ENCODE data around the gene RNU5D-1.

RNU5D-1 gene

DNA sequence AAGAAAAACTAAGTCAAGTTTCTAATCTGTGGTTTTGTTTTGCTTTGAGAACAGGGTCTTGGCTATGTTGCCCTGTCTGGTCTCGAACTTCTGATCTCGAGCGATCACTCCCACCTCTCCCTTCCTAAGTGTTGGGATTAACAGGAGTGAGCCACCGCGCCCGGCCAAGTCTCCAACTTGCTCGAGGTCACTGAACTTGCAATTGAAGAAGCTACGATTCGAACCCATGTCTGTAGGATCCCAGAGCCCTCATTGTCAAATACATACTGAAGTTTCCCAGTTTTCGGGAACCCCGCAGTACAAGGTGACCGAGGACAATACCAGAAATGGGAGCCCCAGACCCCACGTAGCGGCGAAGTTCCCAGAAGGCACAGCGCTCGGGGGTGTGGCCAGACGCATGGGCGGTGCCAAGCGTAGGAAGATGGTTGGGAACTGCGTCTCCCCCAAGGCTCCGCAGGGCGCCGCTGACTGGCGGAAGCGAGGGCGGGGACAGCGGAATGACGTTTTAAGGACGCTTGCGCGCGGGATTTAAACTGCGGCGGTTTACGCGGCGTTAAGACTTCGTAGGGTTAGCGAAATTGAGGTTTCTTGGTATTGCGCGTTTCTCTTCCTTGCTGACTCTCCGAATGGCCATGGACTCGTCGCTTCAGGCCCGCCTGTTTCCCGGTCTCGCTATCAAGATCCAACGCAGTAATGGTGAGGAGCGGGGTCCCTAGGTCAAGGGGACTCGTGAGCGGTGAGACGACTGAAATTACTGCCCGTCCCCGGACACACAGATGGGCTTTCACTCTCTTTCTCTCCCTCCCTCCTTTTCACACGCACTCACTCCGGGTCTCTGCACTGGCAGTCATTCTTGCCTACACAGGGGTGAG, 8.6 kb upstream of the RNU5D-1 start, which contains the start of gene KIF2C:
Gene KIF2C, plus strand, starts transcription at position 531 of the 872 bp plus-strand sequence. Its CDS starts 96 bp downstream, at position 627.
- ChIA-PET CTCF (interaction anchor here (3.4 kb wide), 1 partner anchor 8 kb away, joined by 19 read pairs; the partner anchor contains the start of gene RNU5D-1), POLR2A (interaction anchor here (0.5 to 2.3 kb wide), 5 partner anchors 9 to 65 kb away, joined by 3 to 15 read pairs (median 4); partner anchors contain the start of genes RNU5D-1 and RPS8)
- Histone ChIP-seq H3K4me3 (ENCODE audit: low read depth, low read length) (peak within 1 kb of the TSS; percentile 66), H3K36me3 (ENCODE audit: control insufficient read depth in 2 of 2, insufficient read depth in 1 of 2, low read length in 2 of 2) (peaks cover 26 to 35% of the 10 kb centered on the region in 2 experiments), H3K4me1 (ENCODE audit: control insufficient read depth, insufficient read depth, low read length) (peaks cover 3% of the 10 kb centered on the region; the same call in 1 of the 2 replicates), H3K9me3 (ENCODE audit: control insufficient read depth, insufficient read depth, low read depth, low read length) (no peaks in the 10 kb centered on the region), H3K27ac (ENCODE audit: extremely low read depth, low read depth, low read length) (peak within 1 kb of the TSS; percentile 78)
- TF ChIP-seq, protein P1, sequence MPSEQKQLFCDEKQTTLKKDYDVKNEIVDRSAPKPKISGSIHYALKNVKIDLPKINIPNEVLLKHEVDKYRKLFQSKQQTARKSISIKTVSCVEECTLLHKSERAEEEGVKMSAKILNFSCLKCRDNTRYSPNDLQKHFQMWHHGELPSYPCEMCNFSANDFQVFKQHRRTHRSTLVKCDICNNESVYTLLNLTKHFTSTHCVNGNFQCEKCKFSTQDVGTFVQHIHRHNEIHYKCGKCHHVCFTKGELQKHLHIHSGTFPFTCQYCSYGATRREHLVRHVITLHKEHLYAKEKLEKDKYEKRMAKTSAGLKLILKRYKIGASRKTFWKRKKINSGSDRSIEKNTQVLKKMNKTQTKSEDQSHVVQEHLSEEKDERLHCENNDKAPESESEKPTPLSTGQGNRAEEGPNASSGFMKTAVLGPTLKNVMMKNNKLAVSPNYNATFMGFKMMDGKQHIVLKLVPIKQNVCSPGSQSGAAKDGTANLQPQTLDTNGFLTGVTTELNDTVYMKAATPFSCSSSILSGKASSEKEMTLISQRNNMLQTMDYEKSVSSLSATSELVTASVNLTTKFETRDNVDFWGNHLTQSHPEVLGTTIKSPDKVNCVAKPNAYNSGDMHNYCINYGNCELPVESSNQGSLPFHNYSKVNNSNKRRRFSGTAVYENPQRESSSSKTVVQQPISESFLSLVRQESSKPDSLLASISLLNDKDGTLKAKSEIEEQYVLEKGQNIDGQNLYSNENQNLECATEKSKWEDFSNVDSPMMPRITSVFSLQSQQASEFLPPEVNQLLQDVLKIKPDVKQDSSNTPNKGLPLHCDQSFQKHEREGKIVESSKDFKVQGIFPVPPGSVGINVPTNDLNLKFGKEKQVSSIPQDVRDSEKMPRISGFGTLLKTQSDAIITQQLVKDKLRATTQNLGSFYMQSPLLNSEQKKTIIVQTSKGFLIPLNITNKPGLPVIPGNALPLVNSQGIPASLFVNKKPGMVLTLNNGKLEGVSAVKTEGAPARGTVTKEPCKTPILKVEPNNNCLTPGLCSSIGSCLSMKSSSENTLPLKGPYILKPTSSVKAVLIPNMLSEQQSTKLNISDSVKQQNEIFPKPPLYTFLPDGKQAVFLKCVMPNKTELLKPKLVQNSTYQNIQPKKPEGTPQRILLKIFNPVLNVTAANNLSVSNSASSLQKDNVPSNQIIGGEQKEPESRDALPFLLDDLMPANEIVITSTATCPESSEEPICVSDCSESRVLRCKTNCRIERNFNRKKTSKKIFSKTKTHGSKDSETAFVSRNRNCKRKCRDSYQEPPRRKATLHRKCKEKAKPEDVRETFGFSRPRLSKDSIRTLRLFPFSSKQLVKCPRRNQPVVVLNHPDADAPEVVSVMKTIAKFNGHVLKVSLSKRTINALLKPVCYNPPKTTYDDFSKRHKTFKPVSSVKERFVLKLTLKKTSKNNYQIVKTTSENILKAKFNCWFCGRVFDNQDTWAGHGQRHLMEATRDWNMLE (tag by site-specific recombination; conservative IDR thresholded peaks at IDR 0.05; ENCODE audit: low read depth) = no peak
- no peak for TF ChIP-seq ZNF311 (tag by site-specific recombination; IDR thresholded peaks at IDR 0.05; ENCODE audit: borderline replicate concordance)
- TF ChIP-seq ZNF24 (tag by site-specific recombination; IDR thresholded peaks at IDR 0.05) = peak; percentile 65; the same call in 1 of the 2 replicates
- TF ChIP-seq ZNF23 (tag by site-specific recombination; IDR thresholded peaks at IDR 0.05; ENCODE audit: borderline replicate concordance) = no peak
- peak; percentile 92 for TF ChIP-seq ZNF76 (tag by site-specific recombination; IDR thresholded peaks at IDR 0.05; ENCODE audit: borderline replicate concordance, low read depth)
- peak; percentile 66; the same call in 1 of the 2 replicates for TF ChIP-seq ZEB2 (tag by site-specific recombination; IDR thresholded peaks at IDR 0.05)
- TF ChIP-seq ZNF335 (tag by site-specific recombination; conservative IDR thresholded peaks at IDR 0.05) = peak; percentile 93
- TF ChIP-seq, protein P2, sequence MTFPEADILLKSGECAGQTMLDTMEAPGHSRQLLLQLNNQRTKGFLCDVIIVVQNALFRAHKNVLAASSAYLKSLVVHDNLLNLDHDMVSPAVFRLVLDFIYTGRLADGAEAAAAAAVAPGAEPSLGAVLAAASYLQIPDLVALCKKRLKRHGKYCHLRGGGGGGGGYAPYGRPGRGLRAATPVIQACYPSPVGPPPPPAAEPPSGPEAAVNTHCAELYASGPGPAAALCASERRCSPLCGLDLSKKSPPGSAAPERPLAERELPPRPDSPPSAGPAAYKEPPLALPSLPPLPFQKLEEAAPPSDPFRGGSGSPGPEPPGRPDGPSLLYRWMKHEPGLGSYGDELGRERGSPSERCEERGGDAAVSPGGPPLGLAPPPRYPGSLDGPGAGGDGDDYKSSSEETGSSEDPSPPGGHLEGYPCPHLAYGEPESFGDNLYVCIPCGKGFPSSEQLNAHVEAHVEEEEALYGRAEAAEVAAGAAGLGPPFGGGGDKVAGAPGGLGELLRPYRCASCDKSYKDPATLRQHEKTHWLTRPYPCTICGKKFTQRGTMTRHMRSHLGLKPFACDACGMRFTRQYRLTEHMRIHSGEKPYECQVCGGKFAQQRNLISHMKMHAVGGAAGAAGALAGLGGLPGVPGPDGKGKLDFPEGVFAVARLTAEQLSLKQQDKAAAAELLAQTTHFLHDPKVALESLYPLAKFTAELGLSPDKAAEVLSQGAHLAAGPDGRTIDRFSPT (tag by site-specific recombination; IDR thresholded peaks at IDR 0.05) = 0 out of 2 replicates have a peak, but pooled peaks have one; percentile 10
- TF ChIP-seq ZNF16 (tag by site-specific recombination; IDR thresholded peaks at IDR 0.05; ENCODE audit: low read depth) = no peak
- TF ChIP-seq, protein P3, sequence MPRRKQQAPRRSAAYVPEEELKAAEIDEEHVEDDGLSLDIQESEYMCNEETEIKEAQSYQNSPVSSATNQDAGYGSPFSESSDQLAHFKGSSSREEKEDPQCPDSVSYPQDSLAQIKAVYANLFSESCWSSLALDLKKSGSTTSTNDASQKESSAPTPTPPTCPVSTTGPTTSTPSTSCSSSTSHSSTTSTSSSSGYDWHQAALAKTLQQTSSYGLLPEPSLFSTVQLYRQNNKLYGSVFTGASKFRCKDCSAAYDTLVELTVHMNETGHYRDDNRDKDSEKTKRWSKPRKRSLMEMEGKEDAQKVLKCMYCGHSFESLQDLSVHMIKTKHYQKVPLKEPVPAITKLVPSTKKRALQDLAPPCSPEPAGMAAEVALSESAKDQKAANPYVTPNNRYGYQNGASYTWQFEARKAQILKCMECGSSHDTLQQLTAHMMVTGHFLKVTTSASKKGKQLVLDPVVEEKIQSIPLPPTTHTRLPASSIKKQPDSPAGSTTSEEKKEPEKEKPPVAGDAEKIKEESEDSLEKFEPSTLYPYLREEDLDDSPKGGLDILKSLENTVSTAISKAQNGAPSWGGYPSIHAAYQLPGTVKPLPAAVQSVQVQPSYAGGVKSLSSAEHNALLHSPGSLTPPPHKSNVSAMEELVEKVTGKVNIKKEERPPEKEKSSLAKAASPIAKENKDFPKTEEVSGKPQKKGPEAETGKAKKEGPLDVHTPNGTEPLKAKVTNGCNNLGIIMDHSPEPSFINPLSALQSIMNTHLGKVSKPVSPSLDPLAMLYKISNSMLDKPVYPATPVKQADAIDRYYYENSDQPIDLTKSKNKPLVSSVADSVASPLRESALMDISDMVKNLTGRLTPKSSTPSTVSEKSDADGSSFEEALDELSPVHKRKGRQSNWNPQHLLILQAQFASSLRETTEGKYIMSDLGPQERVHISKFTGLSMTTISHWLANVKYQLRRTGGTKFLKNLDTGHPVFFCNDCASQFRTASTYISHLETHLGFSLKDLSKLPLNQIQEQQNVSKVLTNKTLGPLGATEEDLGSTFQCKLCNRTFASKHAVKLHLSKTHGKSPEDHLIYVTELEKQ (tag by site-specific recombination; IDR thresholded peaks at IDR 0.05; ENCODE audit: borderline replicate concordance) = no peak
- TF ChIP-seq ZBTB7A (tag by site-specific recombination; IDR thresholded peaks at IDR 0.05; ENCODE audit: low read depth) = no peak
- TF ChIP-seq ZNF785 (tag by site-specific recombination; IDR thresholded peaks at IDR 0.05) = no peak
- TF ChIP-seq, protein P4, sequence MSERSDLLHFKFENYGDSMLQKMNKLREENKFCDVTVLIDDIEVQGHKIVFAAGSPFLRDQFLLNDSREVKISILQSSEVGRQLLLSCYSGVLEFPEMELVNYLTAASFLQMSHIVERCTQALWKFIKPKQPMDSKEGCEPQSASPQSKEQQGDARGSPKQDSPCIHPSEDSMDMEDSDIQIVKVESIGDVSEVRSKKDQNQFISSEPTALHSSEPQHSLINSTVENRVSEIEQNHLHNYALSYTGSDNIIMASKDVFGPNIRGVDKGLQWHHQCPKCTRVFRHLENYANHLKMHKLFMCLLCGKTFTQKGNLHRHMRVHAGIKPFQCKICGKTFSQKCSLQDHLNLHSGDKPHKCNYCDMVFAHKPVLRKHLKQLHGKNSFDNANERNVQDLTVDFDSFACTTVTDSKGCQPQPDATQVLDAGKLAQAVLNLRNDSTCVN (tag by site-specific recombination; optimal IDR thresholded peaks at IDR 0.05) = peak; percentile 50
- TF ChIP-seq, protein P5, sequence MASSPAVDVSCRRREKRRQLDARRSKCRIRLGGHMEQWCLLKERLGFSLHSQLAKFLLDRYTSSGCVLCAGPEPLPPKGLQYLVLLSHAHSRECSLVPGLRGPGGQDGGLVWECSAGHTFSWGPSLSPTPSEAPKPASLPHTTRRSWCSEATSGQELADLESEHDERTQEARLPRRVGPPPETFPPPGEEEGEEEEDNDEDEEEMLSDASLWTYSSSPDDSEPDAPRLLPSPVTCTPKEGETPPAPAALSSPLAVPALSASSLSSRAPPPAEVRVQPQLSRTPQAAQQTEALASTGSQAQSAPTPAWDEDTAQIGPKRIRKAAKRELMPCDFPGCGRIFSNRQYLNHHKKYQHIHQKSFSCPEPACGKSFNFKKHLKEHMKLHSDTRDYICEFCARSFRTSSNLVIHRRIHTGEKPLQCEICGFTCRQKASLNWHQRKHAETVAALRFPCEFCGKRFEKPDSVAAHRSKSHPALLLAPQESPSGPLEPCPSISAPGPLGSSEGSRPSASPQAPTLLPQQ (tag by site-specific recombination; IDR thresholded peaks at IDR 0.05) = 0 out of 2 replicates have a peak, but pooled peaks have one; percentile 43
- TF ChIP-seq, protein P6, sequence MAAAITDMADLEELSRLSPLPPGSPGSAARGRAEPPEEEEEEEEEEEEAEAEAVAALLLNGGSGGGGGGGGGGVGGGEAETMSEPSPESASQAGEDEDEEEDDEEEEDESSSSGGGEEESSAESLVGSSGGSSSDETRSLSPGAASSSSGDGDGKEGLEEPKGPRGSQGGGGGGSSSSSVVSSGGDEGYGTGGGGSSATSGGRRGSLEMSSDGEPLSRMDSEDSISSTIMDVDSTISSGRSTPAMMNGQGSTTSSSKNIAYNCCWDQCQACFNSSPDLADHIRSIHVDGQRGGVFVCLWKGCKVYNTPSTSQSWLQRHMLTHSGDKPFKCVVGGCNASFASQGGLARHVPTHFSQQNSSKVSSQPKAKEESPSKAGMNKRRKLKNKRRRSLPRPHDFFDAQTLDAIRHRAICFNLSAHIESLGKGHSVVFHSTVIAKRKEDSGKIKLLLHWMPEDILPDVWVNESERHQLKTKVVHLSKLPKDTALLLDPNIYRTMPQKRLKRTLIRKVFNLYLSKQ (tag by site-specific recombination; IDR thresholded peaks at IDR 0.05; ENCODE audit: borderline replicate concordance) = no peak
- TF ChIP-seq GLIS2 (tag by site-specific recombination; IDR thresholded peaks at IDR 0.05) = peak; percentile 56
